HG03139 (cell line): ENCODE results near the gene KIAA0232.

ENCODE experiments used
- ATAC-seq: cut with Tn5 transposase; IDR thresholded peaks from one replicate; pipeline ENCODE4 v1.9.1; 2021; ENCODE audit not compliant: unreplicated experiment

KIAA0232 gene, protein sequence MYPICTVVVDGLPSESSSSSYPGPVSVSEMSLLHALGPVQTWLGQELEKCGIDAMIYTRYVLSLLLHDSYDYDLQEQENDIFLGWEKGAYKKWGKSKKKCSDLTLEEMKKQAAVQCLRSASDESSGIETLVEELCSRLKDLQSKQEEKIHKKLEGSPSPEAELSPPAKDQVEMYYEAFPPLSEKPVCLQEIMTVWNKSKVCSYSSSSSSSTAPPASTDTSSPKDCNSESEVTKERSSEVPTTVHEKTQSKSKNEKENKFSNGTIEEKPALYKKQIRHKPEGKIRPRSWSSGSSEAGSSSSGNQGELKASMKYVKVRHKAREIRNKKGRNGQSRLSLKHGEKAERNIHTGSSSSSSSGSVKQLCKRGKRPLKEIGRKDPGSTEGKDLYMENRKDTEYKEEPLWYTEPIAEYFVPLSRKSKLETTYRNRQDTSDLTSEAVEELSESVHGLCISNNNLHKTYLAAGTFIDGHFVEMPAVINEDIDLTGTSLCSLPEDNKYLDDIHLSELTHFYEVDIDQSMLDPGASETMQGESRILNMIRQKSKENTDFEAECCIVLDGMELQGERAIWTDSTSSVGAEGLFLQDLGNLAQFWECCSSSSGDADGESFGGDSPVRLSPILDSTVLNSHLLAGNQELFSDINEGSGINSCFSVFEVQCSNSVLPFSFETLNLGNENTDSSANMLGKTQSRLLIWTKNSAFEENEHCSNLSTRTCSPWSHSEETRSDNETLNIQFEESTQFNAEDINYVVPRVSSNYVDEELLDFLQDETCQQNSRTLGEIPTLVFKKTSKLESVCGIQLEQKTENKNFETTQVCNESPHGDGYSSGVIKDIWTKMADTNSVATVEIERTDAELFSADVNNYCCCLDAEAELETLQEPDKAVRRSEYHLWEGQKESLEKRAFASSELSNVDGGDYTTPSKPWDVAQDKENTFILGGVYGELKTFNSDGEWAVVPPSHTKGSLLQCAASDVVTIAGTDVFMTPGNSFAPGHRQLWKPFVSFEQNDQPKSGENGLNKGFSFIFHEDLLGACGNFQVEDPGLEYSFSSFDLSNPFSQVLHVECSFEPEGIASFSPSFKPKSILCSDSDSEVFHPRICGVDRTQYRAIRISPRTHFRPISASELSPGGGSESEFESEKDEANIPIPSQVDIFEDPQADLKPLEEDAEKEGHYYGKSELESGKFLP (N-terminal part only)

DNA sequence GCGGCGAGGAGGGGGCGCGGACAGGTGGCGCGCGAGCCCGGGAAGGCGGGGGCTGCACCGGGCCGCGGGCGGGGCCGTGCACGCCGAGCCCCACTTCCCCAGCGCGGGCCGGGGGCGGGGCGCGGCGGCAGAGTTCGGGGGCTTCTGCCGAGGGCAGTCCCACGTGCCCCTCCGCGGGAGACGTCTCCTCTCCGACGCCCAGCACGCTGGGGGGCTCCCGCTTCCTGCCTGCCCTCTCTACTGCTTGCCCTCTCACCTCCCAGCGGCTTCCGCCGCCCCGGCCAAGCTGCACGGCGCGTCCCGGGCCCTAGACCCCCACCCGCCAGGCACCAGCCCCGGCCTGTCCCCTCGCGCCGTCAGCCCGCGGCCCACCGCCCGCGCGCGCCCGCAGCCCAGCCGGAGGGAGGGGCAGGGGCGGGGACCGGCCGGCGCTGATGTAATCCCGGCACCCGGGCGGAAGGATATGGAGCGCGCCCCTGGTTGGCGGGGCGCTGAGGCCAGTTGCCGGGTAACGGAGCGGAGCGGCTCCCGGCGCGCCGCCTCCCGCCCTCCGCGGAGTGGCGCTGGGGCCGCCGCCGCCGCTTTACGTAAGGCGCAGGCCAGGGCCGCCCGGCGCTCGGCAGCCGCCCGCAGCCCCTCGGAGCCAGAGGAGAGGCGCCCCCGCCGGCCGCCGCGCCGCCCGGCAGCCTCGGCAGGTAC, at the start of gene KIAA0232:
KIAA0232 (plus strand) TSS at position 581 of the 699 bp plus-strand sequence. CDS start 41,727 bp downstream, outside the sequence.
- ATAC-seq: peak; percentile 67

DNA sequence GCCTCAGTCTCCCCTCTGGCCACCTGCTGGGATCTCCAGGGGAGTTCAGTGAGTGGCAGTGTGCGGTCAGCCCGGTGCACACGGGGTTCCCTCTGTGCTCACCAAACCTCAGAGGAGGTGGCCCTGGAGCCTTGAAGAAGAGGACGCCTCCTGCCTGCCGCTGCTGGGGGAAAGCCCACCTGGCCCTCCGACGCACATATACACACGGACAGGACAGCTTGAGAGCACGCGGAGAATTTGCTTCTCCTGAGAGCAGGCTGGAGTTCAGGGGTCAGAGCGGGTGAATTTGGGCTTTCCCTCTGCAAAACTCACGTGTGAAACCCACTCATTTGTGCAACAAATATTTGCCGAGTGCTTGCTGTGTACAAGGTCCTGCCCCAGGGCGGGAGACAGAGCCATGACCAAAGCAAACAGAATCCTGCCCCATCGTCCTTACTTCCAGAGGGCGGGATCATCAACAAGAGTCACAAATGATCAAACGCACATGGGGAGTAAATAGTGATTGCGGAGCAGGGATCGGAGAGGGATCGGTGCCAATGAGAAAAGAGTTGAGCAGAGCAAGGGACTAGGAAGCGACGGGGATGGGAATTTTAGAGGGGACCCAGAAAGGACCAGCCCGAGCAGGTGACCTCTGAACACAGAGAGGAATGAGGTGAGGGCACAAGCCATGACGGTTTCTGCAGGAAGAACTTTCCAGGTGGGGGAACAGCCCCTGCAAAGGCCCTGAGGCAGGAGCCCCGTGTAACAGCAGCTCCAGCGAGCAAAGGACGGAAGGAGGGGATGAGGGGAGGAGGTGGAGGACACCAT, 49.0 kb upstream of the KIAA0232 start:
- no peak for ATAC-seq

DNA sequence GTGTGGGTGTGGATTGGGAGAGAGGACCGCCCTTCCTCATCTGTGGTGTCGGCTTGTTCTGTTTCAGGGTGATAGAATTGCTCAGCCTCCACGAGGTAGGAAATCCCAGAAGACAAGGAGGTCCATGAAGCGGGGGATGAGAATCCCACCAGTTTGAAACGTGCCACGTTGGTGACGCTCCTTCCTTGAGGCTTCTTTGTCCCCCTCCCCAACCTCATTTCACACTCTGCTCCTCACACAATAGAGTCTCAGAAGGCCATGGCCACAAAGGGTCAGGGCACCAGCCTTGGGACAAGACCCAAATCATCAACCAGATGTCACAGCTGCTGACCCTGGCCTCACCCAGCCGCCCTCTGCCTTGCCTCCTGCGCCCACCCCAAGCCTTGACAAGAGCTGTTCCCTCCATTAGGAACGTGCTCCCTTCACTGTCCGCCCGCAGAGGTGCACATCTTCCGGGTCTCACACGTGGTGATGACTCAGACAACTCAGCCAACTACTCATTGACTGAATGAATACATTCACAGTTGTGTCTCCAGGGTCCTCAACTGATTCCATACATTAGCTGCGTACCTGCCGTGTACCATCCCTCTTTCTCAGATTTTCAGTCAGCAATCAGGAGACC, 48.3 kb upstream of the KIAA0232 start:
- ATAC-seq: no peak

DNA sequence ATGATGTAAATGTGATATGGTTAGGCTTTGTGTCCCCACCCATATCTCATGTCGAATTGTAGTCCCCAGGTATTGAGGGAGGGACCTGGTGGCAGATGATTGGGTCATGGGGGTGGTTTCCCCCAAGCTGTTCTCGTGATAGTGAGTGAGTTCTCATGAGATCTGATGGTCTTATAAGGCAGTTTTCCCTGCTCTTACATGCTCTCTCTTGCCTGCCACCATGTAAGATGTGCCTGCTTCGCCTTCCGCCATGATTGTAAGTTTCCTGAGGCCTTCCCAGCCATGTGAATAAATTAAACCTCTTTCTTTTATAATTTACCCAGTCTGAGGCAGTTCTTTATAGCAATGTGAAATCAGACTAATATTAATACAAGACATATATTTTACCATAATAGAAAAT, 42.6 kb upstream of the KIAA0232 start:
- no peak for ATAC-seq

DNA sequence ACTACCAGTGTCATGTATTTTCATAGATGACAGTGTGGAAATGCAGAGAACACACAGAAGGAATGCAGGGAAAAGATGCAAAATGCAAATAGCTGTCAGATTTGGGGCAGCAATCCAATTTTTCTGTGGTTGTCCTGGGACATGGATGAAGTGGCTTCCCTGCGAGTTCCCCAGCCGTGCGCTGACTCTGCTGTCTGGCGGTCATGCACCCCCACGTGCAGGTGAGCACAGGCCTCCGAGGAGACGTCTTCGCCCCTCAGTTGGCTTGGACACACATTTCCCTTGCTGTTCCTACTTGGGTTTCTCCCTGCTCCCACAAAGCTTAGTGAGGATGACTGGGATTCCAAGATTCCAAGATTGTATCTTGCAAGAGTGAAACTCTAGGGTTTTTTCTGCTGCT, 42.2 kb upstream of the KIAA0232 start:
- ATAC-seq: no peak

DNA sequence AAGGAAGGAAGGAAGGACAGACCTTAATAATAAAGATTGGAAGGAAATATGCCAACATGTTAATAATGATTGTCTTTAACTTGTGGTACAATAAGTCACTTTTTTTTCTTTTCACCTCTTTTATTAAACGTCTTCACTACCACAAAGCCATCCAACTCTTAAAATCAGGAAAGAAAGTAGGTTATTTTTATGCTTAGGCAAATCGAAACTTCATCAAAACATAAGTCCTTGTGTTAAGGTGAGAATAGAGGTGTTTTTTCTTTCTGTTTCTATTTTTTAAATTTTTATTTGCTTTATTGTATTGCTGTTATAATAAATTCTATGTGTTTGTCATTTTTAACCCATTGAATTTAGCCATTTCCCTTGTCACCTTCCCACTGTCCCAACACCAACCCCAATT, 40.0 kb upstream of the KIAA0232 start:
- ATAC-seq: no peak

DNA sequence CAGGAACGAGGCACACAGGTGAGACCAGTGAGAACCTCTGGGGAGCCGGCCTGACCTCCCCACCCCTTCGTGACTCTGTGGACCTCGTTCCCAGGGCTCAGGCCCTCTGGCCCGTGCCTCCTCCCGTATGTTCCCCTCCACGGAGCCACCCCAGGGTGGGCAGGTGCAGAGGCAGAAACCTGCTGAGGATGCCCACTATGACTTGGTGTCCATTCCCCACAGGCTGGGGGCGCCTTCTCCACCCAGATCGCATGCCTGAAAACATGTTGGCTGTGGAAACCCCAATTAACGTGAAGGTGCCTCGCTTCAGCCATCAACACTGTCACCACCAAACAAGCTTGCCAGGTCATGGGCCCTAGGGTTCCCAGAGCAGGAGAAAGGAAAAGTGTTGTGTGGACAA, 39.5 kb upstream of the KIAA0232 start:
- ATAC-seq: no peak

DNA sequence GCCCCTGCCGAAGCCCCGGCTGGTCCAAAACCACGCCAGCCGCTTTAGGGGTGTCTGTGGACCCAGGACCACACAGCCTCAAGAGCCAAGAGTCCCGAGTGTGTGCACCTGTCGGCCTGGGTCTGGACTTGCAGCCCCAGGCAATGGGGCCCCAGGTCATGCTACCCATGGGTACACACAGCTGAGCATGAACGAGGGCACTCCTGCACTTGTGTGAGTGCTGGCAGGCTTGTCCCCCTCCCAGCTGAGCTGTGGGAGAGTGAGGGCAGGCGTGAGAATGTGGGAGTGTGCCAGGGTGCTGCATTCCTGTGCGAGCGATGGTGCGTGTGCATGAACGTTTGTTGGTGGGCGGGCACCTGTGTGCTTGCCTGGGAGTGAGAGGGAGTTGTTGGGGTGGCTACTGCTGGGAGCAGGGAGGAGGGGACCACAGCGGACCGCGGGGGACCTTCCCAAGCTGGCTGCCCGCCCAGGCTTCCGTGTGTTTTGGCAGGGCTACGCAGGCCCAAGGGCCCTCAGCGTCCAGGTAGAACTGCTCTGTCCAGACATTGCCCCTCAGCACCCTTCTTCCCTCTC, 35.7 kb upstream of the KIAA0232 start:
- ATAC-seq: no peak

DNA sequence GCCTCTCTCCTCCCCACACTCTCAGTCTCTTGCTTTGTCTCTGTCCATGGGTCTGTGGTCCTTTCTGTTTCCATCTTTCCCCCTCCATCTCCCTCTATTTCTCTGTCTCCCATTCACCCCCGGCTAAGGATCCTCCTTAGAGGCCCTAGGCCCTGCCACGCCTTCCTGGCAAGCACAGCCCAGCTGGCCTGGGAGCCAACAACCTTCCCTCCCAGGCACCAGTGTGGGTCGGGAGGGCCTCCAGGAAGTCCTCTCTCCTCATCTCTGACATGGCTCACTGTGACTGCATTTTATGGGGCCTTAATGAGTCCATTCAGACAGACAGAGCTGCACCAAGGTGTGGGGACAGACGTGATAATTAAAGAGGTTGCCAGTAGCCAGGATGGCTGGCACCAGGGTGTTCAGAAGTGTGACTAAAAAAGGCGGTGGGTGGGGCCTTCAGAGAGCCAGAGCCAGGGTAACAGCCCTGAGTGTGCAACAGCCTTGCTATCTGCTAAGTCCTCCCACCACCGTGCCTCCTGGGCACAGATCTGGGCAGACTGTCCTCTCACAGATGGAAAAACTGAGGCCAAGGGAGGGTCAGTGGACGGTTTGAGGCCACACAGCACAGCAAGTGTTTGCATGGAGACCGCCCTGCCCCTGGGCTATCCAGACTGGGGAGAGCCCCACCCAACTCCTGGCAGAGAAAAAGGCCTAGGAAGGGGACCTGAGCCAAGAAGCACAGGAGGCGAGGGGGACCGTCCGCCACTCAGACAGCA, 35.1 kb upstream of the KIAA0232 start:
- ATAC-seq: no peak

DNA sequence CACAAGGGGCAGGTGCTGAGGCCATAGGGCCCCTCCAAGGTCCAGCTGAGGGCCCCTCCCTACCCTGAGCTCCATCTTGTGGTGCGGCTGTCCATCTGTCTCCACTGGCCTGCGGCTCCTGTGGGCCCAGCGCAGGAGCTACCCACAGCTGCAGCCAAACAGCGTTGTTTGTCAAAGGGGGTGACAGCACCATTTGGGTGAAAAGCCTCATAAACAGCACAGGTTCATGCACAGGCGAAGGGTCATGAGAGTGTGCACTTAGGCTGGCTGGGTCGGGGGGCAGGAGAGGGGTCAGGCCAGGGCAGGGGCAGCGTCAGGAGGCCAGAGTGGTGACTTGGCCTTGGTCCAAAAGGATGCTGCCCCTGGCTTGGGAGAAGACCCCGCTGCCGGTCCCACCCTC, 34.2 kb upstream of the KIAA0232 start:
- no peak for ATAC-seq

DNA sequence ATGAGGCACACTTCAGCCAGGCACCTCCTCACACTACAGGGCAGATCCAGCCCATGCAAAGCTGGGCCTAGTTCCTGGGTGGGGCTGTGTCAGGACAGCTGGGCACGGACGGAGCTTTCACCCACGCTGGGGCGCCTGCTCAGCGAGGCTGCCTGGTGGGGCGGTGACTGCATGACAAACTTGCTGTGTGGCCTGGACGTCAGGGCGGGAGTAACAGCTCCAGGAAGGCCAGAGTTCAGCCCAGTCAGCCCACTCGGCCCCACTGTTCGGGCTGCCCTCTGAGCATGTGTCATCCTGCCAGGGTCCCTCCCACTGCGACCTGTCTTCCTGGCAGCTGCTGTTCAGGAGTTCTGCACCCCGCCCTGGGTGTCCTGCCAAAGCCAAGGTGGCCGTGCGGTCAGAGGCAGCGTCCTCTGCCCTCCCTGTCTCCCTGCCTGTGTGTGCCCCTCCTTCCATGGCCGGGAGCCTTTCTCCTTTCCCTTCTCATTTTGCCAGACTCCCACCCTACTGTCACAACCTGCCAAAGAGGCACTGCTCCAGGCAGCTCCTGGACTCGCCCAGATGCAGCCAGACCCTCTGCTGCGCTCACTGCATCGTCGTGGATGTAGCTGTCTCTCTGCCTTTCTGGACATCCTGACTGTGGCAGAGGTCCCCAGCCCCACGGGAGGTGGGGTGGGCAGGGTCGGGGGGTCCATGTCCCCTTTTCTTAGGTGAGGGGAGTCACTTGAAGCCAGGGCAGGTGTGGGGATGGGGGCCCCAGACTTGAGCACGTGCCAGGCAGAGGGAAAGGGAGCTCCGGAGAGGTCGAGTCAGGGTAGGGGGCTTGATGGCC, 33.0 kb upstream of the KIAA0232 start:
- no peak for ATAC-seq

DNA sequence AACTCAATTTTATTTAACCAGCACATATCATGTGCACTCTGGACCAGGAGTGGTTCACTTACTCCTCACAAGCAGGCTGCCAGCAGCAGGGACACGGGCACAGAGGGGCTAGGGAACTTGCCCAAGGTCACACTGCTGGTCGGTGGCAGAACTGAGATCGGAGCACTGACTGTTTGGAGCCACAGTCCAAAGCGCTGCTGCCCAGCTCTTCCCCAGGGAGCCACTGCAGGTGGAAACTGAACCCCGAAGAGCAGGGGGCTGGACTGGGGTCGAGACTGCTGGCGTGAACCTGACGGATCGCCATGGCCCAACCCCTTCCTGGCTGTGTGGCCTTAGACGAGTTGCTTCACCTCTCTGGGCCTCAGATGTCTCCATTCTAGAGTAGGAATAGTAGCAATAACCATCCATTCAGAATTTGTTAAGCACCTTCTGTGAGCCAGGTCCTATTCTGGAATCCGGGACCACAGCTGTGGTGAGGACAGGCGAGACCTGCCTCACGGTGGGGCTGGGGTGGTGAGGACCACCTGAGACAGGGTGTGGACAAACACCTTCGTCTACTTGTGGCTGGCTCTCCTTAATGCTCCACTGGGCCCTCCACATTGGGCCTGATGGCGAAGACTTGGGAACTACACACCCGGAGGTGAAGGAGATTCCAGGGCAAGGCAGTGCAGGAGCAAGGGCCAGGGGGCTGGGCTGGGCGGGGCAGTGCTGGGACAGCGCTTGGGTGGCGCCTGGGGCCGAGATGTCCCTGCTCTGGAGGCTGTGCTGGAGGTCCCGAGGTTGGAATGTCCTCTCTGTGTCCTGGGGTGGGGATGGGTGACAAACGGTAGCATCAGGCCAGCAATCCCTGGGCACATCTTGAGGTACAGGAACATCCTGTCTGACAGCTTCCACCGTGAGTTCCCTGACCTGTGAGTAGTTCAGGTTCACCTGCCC, 32.0 kb upstream of the KIAA0232 start:
- no peak for ATAC-seq

DNA sequence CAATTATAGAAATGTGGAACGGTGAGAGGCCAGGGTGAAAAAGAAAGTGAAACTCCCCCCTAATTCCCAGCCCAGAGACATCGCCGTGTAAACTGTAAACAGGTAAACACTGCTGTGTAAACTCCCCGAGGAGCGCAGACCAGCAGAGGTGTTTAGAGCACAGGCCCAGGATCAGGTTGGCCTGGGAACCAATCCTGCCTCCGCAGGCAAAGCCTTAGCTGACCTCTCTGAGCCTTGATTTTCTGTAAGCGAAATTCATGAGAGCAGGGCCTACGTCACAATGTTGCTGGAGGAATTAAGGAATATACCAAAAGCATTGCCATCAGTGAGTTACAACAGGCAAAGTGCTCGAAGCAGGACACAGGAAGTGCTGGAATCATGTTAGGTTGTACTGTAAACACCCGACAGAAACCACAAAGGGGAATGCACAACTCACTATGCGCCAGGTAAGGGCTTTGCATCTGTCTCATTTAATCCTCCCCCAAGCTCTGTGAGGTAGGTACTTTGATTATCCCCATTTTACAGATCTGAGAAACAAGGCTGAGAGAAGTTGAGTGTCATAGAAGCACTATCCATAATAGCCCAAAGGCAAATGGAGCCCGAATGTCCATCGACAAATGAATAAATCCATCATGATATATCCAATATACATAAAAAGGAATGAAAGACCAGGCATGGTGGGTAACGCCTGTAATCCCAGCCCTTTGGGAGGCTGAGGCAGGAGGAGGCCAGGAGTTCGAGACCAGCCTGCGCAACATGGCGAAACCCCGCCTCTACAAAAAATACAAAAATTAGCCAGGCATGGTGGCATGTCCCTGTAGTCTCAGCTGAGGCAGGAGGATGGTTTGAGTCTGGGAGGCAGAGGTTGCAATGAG, 30.7 kb upstream of the KIAA0232 start:
- ATAC-seq: no peak

DNA sequence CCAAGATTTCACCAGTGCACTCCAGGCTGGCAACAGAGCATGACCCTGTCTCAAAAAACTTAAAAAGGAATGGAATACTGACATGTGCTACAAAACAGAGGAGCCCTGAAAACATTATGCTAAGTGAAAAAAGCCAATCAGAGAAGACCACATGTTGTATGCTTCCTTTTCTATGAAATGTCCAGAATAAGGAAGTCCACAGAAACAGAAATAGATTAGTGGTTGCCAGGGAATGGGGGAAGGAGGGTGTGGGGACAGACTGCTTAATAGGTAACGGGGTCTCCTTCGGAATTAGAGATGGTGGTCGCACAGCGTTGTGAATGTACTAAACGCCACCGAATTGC, 30.1 kb upstream of the KIAA0232 start:
- ATAC-seq: no peak

DNA sequence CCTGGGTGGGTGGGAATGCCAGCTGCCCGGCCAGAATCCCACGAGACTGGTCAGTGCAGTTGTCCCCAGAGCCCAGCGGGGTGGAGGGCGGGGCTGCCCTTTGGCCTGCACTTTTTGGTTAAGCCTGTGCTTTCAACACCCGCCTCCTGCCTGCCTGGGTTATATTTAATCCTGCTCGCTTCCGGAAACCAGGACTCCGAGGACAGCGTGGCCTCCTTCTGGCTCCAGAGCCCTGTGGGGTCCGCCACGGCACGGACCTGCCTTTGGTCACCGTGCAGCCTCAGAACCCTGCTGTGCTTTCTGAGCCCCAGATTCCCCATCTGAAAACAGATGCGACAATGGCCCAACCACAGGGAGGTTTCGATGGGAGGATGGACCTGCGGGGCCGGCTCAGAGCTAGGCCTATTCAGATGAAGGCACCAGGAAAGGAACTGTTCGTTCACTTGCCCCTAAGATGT, 29.4 kb upstream of the KIAA0232 start:
- ATAC-seq: no peak

DNA sequence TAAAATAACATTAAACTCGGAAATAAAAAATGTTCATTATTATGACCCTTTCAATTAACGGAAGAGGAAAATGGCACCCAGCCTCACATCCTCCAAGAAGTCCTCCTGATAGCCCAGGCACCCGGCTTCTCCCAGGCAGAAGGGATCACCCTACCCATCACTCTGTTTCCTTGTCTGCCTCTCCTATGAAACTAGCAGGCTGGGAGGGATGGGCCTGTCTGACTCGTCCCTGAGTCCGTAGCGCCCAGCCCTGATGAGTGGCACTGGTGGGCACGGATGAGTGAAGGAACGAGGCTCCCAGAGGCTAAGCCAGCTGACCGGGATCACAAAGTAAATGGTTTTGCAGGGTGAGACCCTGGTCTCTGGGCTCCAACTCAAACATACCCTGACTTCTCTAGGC, 28.6 kb upstream of the KIAA0232 start:
- ATAC-seq: no peak
